ENCODE results near the gene ANKMY2. TPM values are rescaled to one million over a fixed set of nuclear protein-coding genes. Genes with fewer than 3 reads are reported as not detected.

Gene ANKMY2
- total and polyA plus RNA-seq, 5 donors from 2014 or later = 12.1 to 24.2 (median 19.2) TPM

- Histone ChIP-seq H3K9me3 (ENCODE audit: control insufficient read depth in 2 of 2, low read length in 2 of 2) (no peaks in the 10 kb centered on the region), H3K27me3 (ENCODE audit: control insufficient read depth, insufficient read depth, low read length) (no peaks in the 10 kb centered on the region), H3K27ac (ENCODE audit: insufficient read depth, low read length, poor library complexity, severe bottlenecking) (no peak overlapping the region), H3K4me3 (ENCODE audit: low read depth, low read length) (no peak overlapping the region), H3K36me3 (ENCODE audit: control insufficient read depth, insufficient read depth, low read length) (no peaks in the 10 kb centered on the region), H3K4me1 (ENCODE audit: control insufficient read depth, insufficient read depth, low read length, poor library complexity, severe bottlenecking) (no peaks in the 10 kb centered on the region)
- no peak overlapping the region for H3K4me3 Mint-ChIP-seq
- no peaks in the 10 kb centered on the region for H3K36me3 Mint-ChIP-seq
- no peaks in the 10 kb centered on the region for H3K4me1 Mint-ChIP-seq
- peaks cover 0 to 1% (median 0%) of the 10 kb centered on the region in 7 donors for H3K9me3 Mint-ChIP-seq
- DNase-seq = no peak
- peaks cover 14% of the 10 kb centered on the region for H3K27me3 Mint-ChIP-seq
- ATAC-seq (ENCODE audit: low read depth in 2 of 2) = no peak
- H3K27ac Mint-ChIP-seq = no peak overlapping the region
Measured at GRCh38 chr7:16550671-16551070, 94.9 kb downstream of the ANKMY2 start.

Other genes with a start within 250 kb of the ANKMY2 start
- gene CRPPA, start 224.2 kb downstream of the ANKMY2 start, total RNA-seq = 0.17 TPM
- gene CRPPA, start 224.2 kb downstream of the ANKMY2 start, polyA plus RNA-seq = under 1 TPM in 3 of 4 donors, not detected in 1; 0.03 to 0.12 (median 0.09) TPM
- not detected for gene SOSTDC1, start 180.0 kb downstream of the ANKMY2 start, total RNA-seq
- gene SOSTDC1, start 180.0 kb downstream of the ANKMY2 start, polyA plus RNA-seq = not detected
- gene LRRC72, start 118.9 kb downstream of the ANKMY2 start, total RNA-seq = not detected
- not detected for gene LRRC72, start 118.9 kb downstream of the ANKMY2 start, polyA plus RNA-seq
- 24.2 TPM for gene BZW2, start 427 bp upstream of the ANKMY2 start, total RNA-seq
- 10 to 100 TPM; 40.8 to 54.4 (median 49.8) TPM for gene BZW2, start 427 bp upstream of the ANKMY2 start, polyA plus RNA-seq
- gene TSPAN13, start 108.0 kb upstream of the ANKMY2 start, total RNA-seq = 1.0 TPM
- gene TSPAN13, start 108.0 kb upstream of the ANKMY2 start, polyA plus RNA-seq = under 1 TPM; 0.10 to 0.41 (median 0.22) TPM
- gene AGR2, start 159.2 kb upstream of the ANKMY2 start, total RNA-seq = not detected
- not detected for gene AGR2, start 159.2 kb upstream of the ANKMY2 start, polyA plus RNA-seq
- not detected for gene AGR3, start 236.2 kb upstream of the ANKMY2 start, total RNA-seq
- gene AGR3, start 236.2 kb upstream of the ANKMY2 start, polyA plus RNA-seq = not detected